Measurements from ENCODE around the gene TTC33. TPM values are rescaled to one million over a fixed set of nuclear protein-coding genes. Genes with fewer than 3 reads are reported as not detected.

The TTC33 gene
- polyA plus RNA-seq, 1 donor from 2014 or later, result 73.5 TPM

DNA sequence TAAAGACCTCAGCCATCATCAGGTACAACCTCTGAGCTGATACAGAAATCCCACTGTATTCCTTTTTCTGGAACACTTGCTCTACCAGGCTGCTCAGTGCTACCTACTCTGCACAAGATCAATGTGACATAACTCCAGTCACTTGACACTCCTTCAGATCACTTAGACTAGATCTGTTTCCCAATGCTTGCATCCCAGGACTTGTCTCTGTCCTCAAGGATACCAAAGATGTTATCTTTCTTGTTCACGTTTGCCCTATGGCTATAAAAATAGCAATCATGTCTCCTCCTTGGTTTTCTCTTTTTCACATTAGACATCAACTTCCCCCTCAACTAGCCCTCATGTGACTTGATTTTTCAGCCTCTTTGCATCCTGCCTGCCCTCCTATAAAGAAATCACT lies 264.1 kb downstream of the TTC33 start:
- H4K20me1 ChIP-seq (ENCODE audit: insufficient read depth), result no peaks in the 10 kb centered on the region
- H3K79me2 ChIP-seq (replicated peaks; ENCODE audit: insufficient read depth, low read length), result no peaks in the 10 kb centered on the region
- H3K4me3 ChIP-seq (ENCODE audit: low read length), result no peak overlapping the region
- H3F3A ChIP-seq (ENCODE audit: insufficient read depth, low read length, poor library complexity, severe bottlenecking), result no peaks in the 10 kb centered on the region
- H3K9me2 ChIP-seq (ENCODE audit: insufficient read depth, low read length), result no peaks in the 10 kb centered on the region
- no peaks in the 10 kb centered on the region for H3K36me3 ChIP-seq (ENCODE audit: insufficient read depth, low read length)
- H3K9ac ChIP-seq (ENCODE audit: low read length), result no peak overlapping the region
- TF ChIP-seq EP300 (conservative IDR thresholded peaks at IDR 0.05; ENCODE audit: poor library complexity, severe bottlenecking), result no peak
- no peaks in the 10 kb centered on the region for H3K27me3 ChIP-seq (ENCODE audit: insufficient read depth, low read depth, low read length)
- H3K27ac ChIP-seq (ENCODE audit: low read length), result no peak overlapping the region
- no peaks in the 10 kb centered on the region for H3K9me3 ChIP-seq (ENCODE audit: low read length)
- no peak overlapping the region for H3K4me2 ChIP-seq (ENCODE audit: low read length)
- no peak overlapping the region for H2AFZ ChIP-seq (ENCODE audit: low read depth, low read length)

DNA sequence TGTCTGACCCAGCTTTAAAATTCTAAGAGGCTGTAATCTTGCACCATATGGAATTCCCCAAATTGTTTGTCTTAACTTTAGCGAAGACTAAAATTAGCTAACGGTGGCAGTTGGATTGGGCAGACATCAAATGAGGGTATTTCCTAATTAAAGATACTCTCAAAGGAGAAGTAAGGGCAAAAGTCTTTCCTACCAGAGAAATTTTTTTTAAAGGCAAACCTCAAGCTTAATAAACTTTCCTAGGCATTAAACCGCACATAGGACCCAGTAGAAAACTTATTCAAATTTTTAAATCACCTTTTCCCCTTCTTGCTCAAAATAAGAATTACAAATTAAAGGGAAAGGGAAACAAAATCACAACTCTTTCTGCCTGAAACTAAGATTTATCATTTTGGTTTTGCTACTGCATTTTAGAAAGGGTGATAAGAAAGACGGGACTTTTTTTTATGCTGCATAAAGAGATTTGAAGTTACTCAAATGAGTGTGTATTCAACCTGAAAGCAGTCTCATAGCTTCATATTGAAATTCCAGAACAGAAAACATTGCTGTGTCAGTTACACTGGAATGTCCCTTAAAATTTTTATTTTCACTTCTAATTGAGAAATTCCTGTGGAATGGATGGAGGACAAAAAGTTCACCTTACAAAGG lies 265.2 kb downstream of the TTC33 start:
- Histone ChIP-seq H3K79me2 (replicated peaks; ENCODE audit: insufficient read depth, low read length) (no peaks in the 10 kb centered on the region), H3K4me2 (ENCODE audit: low read length) (no peak overlapping the region), H3K9me2 (ENCODE audit: insufficient read depth, low read length) (no peaks in the 10 kb centered on the region), H3K36me3 (ENCODE audit: insufficient read depth, low read length) (no peaks in the 10 kb centered on the region), H3F3A (ENCODE audit: insufficient read depth, low read length, poor library complexity, severe bottlenecking) (no peaks in the 10 kb centered on the region), H3K4me3 (ENCODE audit: low read length) (no peak overlapping the region), H2AFZ (ENCODE audit: low read depth, low read length) (no peak overlapping the region), H3K27ac (ENCODE audit: low read length) (no peak overlapping the region), H4K20me1 (ENCODE audit: insufficient read depth) (no peaks in the 10 kb centered on the region), H3K27me3 (ENCODE audit: insufficient read depth, low read depth, low read length) (no peaks in the 10 kb centered on the region), H3K9me3 (ENCODE audit: low read length) (no peaks in the 10 kb centered on the region), H3K9ac (ENCODE audit: low read length) (no peak overlapping the region)
- TF ChIP-seq REST (IDR thresholded peaks at IDR 0.05; ENCODE audit: borderline replicate concordance) (no peak), SMC3 (conservative IDR thresholded peaks at IDR 0.05; ENCODE audit: poor library complexity) (no peak), POLR2AphosphoS5 (IDR thresholded peaks at IDR 0.05) (no peak), CTCF (IDR thresholded peaks at IDR 0.05; ENCODE audit: poor library complexity, severe bottlenecking) (no peak), RAD21 (conservative IDR thresholded peaks at IDR 0.05) (no peak), TAF1 (IDR thresholded peaks at IDR 0.05; ENCODE audit: low read depth) (no peak)

- Histone ChIP-seq H3K9me3 (ENCODE audit: low read length) (no peaks in the 10 kb centered on the region), H3K36me3 (ENCODE audit: insufficient read depth, low read length) (no peaks in the 10 kb centered on the region), H3K4me2 (ENCODE audit: low read length) (no peak overlapping the region), H2AFZ (ENCODE audit: low read depth, low read length) (no peak overlapping the region), H3K27ac (ENCODE audit: low read length) (no peak overlapping the region), H3F3A (ENCODE audit: insufficient read depth, low read length, poor library complexity, severe bottlenecking) (no peaks in the 10 kb centered on the region), H3K79me2 (replicated peaks; ENCODE audit: insufficient read depth, low read length) (no peaks in the 10 kb centered on the region), H3K9me2 (ENCODE audit: insufficient read depth, low read length) (no peaks in the 10 kb centered on the region), H3K9ac (ENCODE audit: low read length) (no peak overlapping the region), H3K4me3 (ENCODE audit: low read length) (no peak overlapping the region), H3K27me3 (ENCODE audit: insufficient read depth, low read depth, low read length) (no peaks in the 10 kb centered on the region), H4K20me1 (ENCODE audit: insufficient read depth) (no peaks in the 10 kb centered on the region)
- TF ChIP-seq REST (IDR thresholded peaks at IDR 0.05; ENCODE audit: borderline replicate concordance) (no peak), SMC3 (conservative IDR thresholded peaks at IDR 0.05; ENCODE audit: poor library complexity) (no peak), MXI1 (conservative IDR thresholded peaks at IDR 0.05; ENCODE audit: poor library complexity, severe bottlenecking) (no peak), RAD21 (conservative IDR thresholded peaks at IDR 0.05) (no peak), TAF1 (IDR thresholded peaks at IDR 0.05; ENCODE audit: low read depth) (no peak), EP300 (conservative IDR thresholded peaks at IDR 0.05; ENCODE audit: poor library complexity, severe bottlenecking) (no peak), POLR2AphosphoS5 (IDR thresholded peaks at IDR 0.05) (no peak), CTCF (IDR thresholded peaks at IDR 0.05; ENCODE audit: poor library complexity, severe bottlenecking) (no peak), EZH2 (IDR thresholded peaks at IDR 0.05; ENCODE audit: borderline replicate concordance, insufficient read depth, low read length, poor library complexity, severe bottlenecking) (no peak)
These were observed 266.3 kb downstream of the TTC33 start for GRCh38 chr5:40489421-40489820.

Measured in neural cell (in vitro differentiated cells).